HG03439 (cell line): ENCODE results near the gene STK39.

Experiments
- ATAC-seq: cut with Tn5 transposase; IDR thresholded peaks from one replicate; pipeline ENCODE4 v1.9.1; 2021; ENCODE audit warnings: mild to moderate bottlenecking, moderate library complexity; ENCODE audit not compliant: unreplicated experiment

Gene STK39

DNA sequence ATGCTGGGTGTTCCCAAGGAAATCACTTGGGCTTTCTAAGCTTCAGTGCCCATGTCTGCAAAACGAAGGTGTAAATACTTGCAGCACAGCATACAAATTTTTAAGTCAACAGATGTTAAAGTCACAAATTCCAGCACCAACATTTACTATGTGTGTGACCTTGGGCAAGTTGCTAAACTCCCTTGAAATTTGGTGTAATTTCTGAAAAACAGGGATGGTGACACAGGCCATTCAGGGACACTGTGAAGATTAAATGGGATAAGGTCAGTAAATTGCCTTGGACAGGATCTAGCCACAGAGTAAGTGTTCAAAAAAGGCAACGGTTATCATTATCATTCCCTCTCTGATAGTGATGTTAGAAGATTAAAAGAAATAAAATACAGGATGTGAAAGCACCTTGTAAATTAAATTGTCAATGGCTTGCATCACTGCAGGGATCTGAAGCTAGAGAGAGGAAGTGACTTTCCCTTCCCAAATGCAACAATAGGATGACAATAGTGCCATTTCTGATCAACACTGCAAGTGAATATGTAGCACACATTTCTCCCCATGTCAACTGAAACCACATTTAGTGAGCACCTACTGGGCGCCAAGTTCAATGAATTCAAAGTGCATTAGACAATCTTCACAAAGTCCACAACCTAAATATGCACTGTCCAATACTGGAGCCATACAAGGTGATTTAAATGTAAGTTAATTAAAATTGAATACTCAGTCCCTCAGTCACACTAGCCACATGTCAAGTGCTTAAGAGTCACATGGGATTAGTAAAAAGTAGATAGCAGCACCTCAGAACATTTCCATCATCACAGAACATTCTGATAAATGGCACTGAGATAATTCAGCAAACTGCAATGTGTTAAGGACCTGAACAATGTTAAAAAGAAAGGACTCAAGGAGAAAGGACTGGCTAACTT is 81.2 kb downstream of the STK39 start:
- no peak for ATAC-seq

DNA sequence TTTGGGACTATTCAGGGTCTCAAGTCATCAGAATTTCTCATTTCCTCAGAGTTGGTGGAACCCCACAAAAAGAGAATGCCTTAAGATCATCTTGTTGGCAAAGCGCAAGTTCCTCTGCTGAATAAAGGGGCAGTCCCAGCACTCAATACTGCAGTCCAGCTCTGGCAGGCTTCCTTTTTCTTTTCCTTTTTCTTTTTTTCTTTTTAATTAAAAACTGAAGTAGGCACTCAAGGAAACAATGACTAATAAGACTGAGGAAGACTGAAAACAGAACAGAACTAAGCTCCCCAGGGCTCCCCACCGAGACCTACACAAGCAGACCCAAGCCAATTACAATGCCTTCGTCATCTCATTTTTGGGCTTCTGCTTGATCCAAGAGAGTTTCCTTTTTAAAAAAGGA is 82.0 kb downstream of the STK39 start:
- no peak for ATAC-seq

DNA sequence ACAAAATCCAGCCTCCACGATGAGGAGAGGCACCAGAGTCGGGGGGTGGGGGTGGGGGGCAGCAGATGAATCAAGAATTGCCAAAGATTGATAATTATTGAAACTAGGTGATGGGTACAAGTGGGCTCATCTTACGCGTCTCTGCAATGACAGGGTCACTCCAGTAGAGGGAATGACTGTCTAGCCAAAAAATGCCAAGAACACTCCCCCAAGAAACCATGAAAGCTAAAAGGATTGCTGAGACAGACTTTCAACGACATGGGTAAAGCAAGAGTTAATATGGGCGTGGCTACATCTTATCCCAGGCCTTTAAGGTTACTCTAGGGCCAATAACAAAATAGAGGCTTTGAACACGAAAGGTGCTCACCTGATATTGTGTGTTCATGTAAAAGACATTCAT is 86.5 kb downstream of the STK39 start:
- ATAC-seq = no peak

DNA sequence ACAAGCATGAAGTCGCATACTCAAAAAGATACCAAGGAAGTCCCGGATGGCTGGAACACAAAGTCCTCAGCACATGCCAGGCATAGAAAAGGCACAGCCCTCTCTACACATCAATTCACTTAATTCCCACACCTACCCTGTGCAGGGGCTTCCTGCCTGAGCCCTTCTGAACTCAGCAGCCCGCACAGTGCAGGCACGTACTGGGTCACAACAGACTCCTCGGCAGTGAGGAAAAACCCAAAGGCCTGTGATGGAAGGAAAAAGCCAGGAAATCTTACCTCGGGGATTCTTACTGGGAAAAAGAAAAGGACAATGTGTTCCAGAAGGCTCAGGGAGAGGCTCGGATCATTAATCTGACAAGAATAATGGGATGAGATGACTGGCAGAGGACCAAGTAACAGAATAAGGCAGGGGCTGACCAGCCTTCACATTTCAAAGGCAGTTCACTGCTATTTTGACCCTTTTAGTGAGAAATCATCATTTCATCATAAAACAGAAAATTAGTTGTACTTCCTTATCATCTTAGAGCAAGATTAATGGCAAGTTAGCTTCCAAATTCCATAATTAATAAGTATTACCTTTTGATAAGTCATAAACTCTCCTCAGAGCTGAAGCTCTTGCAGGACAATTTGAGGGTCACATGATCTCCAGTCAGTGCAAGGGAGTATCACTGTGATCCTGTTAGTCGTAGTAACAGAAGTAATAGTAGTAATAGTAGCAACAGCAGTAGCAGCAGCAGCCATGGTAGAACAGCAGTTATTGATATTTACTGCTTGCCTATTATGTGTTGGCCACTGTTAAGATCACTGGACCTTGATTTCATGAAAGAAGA is 87.4 kb downstream of the STK39 start:
- ATAC-seq = no peak

DNA sequence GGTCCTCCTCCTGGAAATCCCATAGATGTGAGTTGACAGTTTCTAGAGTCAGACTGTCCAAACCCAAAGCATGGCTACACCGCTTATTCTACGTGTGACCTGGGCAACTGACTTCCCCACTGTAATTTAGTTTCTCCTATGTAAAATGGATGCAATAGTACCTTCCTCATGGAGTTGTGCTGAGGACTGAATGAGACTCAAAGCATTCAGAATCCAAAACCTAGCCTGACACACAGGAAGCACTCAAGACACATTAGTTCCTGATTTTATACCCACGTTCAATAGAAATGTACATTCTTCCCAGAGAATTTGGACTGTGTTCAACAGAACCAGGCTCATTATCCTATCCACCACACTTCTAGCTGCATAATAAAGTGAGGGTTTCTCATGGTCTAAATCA is 88.8 kb downstream of the STK39 start:
- ATAC-seq = no peak

DNA sequence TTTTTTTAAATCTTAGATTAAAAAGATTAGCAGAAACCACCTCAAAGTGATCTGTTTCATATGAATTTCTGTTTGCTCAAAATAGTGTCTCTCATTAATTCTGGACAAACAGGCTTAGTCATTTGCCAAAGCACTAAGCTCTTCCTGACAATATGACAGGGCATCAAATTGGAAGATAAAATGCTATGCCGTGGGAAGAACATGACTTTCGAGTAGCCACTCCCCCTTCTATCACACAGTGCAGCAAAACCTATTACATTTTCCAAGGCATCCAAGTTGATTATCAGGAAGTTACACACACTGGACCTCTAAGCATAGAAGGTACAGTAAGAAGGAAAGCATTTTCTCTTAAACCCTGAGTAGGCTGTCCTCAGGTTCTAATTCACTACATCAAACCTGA is 89.5 kb downstream of the STK39 start:
- ATAC-seq = no peak

DNA sequence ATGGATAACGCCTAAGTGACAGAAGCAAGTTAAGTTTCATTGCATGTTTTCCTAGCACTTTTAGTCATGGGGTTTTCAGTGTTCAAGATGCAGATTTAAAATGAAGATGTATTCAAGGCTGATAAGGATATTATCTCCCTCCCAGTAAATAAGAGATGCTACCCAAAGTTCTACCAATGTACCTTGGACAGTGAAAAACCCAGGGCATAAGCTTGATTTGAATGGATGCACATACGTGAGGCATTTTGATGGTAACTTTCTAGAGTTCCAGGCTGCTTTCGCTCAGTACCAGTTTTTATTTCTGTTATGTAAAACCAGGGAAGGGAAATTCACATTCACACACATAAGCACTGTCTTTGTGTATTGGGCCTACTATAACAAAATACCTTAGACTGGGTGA is 90.3 kb downstream of the STK39 start:
- ATAC-seq = no peak

DNA sequence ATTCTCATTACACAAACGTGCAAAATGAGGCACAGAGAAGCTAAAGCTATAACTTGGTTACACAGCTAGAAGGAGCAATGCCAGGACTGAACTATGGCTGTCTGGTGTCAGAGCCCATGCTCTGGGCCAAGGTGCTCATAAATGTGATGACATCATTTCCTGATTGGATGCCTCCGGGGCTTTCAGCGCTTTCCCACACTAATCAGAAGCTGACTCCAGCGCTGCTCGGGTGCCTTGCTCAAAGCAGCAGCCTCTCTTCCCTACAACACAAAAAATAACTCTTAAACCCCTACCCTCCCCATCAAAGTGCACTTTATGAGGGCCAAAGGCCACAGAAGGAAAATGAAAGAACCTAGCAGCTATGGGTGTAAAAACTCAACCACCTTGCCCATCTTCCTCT is 90.7 kb downstream of the STK39 start:
- no peak for ATAC-seq

DNA sequence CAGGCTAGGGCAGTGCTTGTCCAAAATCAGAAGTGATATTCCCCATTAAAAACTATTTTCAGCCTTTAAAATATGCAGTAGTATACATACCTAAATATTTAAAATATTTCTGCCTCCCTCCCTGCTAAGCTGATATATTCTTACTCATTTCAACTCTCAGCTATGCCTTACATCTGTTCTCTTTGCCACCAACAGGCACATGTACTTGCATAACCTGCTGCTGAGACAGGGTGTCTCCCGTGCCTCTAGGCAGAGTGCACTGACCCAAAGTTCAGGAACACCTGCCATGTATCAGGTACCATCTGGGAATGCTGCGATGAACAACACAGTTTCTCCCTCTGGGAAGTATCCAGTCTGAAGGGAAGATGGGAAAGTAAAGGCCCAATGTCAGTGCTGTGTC is 91.7 kb downstream of the STK39 start:
- no peak for ATAC-seq

DNA sequence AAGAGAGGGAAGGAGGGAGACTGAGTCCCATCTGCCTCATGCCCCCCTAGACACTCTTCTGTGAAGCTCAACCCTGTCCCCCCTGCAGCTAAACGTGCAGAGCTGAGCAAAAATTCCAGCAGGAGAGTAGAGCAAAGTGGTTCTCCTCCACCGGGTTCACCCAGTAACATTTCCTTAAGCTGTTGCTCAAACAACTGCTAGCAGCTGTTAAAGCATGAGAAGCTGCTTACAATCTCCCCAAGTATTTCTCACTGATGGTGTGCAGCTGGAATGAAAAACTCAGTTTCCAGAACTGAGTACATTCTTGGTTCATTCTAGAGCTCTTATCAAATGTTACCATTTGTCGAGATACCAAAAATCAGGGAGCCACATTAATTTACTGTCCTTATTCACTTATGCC is 92.3 kb downstream of the STK39 start:
- no peak for ATAC-seq

DNA sequence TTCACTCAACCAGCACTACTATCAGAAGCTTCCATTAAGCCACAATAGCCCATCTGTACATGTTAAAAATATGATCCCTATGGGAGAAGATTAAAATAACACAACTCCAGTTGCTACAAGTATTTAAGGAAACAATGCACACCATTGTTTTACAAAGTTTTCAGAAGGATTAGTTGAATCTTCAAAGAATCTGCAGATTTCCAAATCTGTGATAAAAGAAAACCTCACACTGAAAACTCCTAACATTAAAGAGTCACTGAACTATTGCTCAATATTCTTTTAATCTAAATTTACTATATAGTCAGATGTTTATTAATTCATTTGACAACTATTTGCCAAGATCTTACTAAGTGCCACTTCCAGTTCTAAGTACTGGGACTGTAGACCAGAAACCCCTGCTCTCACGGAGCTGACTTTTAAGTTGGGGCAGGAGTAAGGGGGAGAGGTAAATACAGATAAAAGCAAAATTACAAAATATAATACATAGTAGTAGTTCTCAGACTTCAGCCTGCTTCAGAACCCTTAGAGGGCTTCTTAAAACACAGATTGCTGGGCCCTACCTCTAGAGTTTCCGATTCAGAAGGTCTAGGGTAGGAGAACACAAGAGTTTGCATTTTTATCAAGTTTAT is 94.4 kb downstream of the STK39 start:
- ATAC-seq = no peak

DNA sequence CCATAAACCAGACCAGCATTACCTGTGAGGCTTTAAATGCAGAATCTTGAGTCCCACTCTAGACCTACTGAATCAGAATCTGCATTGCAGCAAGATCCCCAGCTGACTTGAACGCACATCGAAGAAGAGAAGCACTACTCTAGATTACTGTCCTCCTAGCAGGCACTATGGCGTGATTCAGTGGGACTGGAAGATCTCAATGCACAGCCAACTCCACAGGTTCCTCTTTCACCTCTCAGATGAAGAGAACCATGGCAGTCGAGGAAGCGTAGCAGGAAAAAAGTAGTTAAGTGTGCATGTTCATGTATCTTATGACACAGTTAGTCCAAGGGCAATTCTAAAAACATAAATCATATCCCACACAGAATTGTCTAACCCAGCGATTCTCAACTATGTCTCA is 97.4 kb downstream of the STK39 start:
- ATAC-seq = no peak

DNA sequence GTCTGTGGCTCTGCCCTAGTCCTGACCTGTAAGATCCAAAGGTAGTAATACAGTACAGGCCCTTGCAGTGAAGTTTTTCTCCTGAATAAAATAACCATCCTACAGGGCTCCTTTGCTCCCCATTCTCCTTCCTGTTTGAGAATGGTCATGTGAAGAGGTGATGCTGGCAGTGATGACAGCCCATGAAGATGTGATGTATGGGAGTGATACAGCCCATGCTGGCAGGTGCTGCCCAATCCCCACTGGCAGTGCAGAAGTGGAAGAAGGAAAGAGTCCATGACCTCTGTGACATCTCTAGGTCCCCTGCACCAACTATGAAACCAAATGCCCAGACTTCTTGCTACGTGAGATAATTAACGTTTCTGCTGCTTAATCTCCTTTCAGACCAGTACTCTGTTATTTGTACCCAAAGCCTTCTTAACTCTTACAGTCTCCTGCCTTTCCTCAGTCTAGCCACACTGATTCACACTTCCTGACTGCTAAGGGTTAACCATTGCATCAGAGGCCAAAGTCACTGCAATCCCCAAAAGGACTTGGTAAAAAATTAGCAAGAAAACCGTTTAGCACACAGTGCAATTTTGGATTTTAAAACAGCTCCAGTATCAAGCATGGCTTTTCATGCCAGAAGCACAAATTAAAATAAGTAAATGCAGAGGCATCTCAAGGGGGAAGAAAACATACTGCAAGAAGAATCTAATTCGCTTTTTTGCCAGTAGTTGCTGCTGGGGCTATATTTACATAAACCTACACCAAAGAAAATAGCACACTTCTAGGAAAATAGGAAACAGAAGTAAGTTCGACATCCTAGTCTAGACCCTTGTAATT is 98.0 kb downstream of the STK39 start:
- no peak for ATAC-seq

DNA sequence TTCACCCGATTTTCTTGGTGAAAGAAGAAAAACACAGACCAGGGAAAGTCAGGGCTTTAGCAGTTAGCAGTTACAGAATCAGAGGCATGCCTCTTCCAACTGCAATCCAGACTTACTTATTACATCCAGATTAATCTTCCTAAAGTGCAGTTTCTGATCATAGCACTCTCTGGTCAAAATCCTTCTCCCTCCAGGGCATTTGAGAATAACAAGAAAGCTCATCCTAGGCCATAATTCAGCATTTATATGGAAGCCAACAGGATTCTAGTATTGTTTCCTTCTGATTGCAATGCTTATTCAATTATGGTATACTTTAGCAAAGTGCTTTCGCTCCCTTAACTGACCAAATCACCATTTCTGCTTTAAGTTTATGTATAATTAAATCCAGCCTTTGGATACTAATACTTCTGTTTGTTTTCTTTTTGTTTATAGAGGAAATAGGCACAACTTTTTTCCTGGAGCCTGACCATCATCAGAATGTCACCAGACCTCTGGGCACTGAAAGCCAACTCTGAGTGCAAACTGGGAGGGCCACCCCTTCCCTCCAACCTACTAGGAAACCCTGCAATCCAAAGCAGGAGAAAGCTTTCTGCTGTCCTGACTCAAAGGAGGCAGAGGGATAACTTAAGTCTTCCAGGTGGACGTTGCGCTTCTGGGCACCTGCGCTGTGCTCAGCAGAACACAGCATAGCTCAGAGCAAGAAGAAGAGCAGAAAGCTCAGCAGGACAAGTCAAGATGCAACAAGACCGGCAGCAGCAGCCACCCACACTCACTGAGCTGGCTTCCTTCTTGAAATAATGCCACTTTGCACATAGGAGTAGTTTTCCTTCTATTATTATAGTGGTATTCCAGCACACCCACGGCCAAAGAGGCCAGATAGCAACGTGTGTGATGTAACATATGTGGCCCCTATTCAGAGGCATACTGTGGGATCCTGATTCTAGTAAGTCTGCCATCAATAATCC is 99.3 kb downstream of the STK39 start:
- ATAC-seq = no peak

DNA sequence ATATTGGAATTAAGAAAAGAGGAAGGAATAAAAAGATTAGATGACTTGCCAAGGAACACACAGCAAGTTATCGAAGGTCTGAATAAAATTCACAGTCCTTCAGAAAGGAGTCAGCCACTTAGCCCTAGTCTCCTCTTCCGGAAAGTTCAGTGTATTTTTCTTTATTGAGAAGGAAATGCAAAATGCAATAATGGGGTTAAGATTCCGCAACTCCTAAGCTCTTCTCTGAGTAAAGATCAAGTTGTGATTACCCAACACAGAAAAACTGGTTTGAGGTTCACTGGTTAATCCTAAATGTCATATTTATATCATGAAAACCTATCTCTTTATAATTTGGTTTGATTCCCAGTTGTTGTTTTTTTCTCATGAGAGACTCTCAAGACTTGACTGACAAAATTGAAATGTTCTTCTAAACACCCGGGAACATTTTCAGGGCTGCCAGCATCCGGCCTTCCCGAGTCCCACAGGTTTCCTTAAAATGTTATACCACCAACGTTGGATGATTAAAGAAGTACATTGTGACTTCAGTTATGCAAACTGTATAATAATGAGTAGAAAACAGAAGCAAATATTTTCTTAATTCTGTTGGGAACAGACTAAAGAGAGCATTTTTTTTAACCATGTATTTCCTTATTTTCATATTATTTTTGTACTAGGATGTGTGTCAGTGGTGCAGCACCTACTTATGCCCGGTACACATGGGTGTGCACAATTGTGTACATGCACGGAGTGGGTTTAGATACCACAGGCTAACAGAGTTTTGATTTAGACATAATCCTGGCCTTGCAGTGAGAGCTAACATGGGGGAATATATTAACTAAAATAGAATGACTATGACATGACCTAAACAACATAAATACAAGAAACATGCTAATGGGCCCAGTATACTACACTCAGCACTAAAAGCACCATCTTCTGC is 100.2 kb downstream of the STK39 start:
- ATAC-seq = no peak

DNA sequence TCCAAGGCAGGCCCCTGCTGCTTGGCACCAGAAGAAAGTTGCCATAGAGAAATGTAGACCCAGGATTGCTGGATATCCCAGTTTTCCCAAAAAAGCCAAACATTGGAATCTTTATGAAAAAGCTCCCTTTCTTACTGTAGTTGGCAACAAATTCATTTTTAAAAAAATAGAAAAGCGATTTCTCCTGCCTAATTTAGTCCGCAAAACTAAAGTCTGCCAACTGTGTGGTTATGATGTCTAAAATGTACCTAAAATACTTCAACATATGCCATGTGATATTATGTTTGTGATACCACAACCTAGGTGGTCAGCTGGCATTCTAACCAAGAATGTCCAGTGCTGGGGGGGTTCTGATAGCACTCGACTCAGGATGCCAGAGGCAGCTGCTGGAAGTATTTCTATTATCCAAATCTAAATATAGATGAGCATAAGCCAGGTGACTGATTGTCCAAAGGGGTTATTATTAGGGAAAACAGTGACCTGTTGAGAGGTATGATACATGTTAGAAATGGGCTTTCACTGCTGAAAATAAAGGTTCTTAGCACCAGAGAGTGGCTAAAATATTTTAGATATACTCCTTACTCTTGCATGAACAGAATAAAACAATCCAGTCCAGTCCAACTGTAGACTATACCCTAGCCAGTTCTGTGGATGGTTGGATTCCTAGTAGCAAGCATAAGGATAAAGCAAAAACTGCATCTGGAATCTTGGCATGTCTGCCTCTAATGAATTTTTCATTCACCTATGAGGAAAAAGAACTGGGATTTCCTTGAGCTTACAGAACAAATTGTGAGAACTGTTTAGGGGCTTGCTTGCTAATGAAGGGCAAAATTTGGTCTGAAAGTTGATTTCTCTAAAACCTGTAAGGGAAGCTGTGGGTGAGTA is 101.7 kb downstream of the STK39 start:
- no peak for ATAC-seq

DNA sequence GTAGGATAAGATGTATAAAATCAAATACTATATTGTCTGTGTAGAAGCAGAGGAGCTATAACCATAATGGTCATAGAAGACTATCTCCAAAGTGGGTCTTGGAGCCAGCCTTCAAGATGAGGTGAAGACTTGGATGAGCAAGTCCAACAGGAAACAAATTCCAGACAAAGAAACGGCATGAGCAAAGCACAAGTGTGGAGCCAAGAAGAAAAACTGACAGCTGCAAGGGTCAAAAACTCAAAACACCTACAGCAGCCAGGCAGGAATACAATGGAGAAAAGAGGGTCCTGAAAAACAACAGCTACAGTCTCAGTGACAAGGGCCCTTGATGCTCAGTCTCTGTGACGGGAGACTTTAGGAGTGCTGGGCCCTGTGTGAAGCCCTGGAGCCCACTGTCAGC is 102.4 kb downstream of the STK39 start:
- no peak for ATAC-seq

DNA sequence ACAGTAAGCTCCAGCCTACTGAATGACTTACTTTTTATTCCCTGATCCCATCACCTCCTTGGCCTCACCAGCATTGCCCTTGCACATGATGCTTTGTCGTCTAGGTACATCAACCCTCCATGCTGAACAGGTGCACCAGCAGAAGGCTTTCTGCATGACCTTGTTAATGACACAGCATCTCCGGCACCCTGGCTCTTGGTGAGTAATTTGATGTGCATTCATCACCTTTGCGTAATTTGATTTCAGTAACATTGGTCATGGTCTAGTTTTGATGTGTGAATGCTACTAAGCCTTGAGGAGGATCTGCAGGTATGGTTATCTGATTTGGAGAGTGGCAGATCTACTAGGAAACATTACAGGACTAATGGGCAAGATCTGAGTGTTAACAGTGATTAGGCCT is 103.6 kb downstream of the STK39 start:
- no peak for ATAC-seq
